Immature natural killer cell (primary cell): ENCODE data around the gene FUCA2. TPM values are rescaled to one million over a fixed set of nuclear protein-coding genes. Genes with fewer than 3 reads are reported as not detected.
"Not testable (repeated sequence)": the region's sequence is repeated elsewhere in the genome, so short reads cannot be mapped to it uniquely, and the experiment has no call there.

Experiments used
- DNase-seq, 3 donors: peaks; one replicate each; pipeline ENCODE4 v3.0.0; 2022; ENCODE audit warnings: mixed read lengths in 1 of 3
- H3K27ac Mint-ChIP-seq, 6 donors: one replicate each; pipeline ENCODE4 v1.8.0; 2020; ENCODE audit warnings: mixed read lengths in 6 of 6, mild to moderate bottlenecking in 5 of 6, inconsistent platforms in 4 of 6, moderate library complexity in 3 of 6
- H3K27me3 Mint-ChIP-seq, 3 donors: one replicate each; pipeline ENCODE4 v1.8.0; 2020 to 2021; ENCODE audit warnings: low read depth in 3 of 3, mild to moderate bottlenecking in 3 of 3, mixed read lengths in 3 of 3, moderate library complexity in 3 of 3, inconsistent platforms in 1 of 3
- H3K36me3 Mint-ChIP-seq, 3 donors: one replicate each; pipeline ENCODE4 v1.8.0; 2020; ENCODE audit warnings: mixed read lengths in 3 of 3, inconsistent platforms in 2 of 3, mild to moderate bottlenecking in 2 of 3
- H3K4me1 Mint-ChIP-seq, 2 donors: one replicate each; pipeline ENCODE4 v1.8.0; 2020; ENCODE audit warnings: inconsistent platforms in 2 of 2, mild to moderate bottlenecking in 2 of 2, mixed read lengths in 2 of 2, moderate library complexity in 1 of 2
- H3K4me3 Mint-ChIP-seq, 5 donors: one replicate each; pipeline ENCODE4 v1.8.0; 2020; ENCODE audit warnings: mild to moderate bottlenecking in 5 of 5, mixed read lengths in 5 of 5, inconsistent platforms in 3 of 5, moderate library complexity in 3 of 5
- H3K9me3 Mint-ChIP-seq, 6 donors: one replicate each; pipeline ENCODE4 v1.8.0; 2020; ENCODE audit warnings: mild to moderate bottlenecking in 6 of 6, mixed read lengths in 6 of 6, inconsistent platforms in 4 of 6, moderate library complexity in 3 of 6
- polyA plus RNA-seq, 3 donors: library from polyadenylated mRNA; unstranded; fragments of 300-500 nt; fragmentation: Illumina TruSeq; gene quantifications; one replicate each; pipeline ENCODE4 v1.2.3, GENCODE V29; 2021

FUCA2 gene
- polyA plus RNA-seq, 3 donors from 2014 or later = 31.9 to 51.2 (median 33.3) TPM

DNA sequence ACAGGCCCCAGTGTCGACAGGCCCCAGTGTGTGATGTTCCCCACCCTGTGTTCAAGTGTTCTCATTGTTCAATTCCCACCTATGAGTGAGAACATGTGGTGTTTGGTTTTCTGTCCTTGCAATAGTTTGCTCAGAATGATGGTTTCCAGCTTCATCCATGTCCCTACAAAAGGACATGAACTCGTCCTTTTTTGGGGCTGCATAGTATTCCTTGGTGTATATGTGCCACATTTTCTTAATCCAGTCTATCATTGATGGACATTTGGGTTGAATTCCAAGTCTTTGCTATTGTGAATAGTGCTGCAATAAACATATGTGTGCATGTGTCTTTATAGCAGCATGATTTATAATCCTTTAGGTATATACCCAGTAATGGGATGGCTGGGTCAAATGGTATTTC lies 42.7 kb downstream of the FUCA2 start:
- not testable (repeated sequence) for H3K4me3 Mint-ChIP-seq, H3K27ac Mint-ChIP-seq, H3K27me3 Mint-ChIP-seq, DNase-seq, H3K4me1 Mint-ChIP-seq, H3K9me3 Mint-ChIP-seq
- peaks cover 16 to 50% (median 24%) of the 10 kb centered on the region in 3 donors for H3K36me3 Mint-ChIP-seq

DNA sequence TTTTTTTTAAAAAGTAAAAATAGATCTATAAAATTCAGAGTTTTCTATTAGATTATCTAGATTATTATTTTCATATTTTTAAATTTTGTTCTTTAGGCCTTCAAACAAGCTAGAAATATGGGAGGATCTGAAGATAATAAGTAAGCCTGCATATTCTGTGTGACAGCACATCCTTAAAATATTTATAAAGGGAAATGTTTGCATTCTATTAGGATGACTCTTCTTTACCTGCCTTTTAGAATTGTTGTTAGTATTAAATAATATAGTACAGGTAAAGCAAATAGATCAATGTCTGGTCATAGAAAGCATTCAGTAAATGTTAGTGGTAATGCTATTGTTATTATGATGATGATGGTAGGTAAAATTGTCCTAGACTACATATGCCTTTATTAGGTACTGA lies 43.5 kb downstream of the FUCA2 start:
- Mint-ChIP-seq H3K27ac (no peak overlapping the region), H3K4me3 (no peak overlapping the region), H3K27me3 (no peaks in the 10 kb centered on the region), H3K9me3 (no peaks in the 10 kb centered on the region), H3K36me3 (peaks cover 11 to 47% (median 20%) of the 10 kb centered on the region in 3 donors), H3K4me1 (peaks cover 0 to 5% of the 10 kb centered on the region in 2 donors)
- no peak for DNase-seq

DNA sequence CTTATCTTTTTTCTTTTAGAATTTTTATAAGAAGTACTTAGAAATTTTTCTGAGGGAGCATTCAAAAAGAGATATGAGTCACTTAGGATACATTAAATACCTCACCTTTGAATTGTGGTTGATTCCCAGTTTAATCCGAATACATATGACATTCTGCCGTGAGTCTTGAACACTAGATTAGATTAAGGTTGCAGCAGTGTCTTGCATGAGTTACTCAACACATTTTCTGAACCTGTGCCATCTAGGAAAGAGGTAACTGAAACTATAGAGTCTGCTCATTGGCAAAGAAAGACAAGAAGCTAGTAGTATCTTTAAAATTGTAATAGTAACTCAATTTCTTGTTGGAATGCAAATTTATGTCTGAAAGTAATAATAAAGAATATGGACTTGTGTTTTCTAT lies 46.0 kb downstream of the FUCA2 start:
- Mint-ChIP-seq H3K9me3 (no peaks in the 10 kb centered on the region), H3K36me3 (peaks cover 12 to 36% (median 13%) of the 10 kb centered on the region in 3 donors), H3K27me3 (no peaks in the 10 kb centered on the region), H3K27ac (no peak overlapping the region), H3K4me3 (no peak overlapping the region), H3K4me1 (peaks cover 0 to 5% of the 10 kb centered on the region in 2 donors)
- no peak for DNase-seq

DNA sequence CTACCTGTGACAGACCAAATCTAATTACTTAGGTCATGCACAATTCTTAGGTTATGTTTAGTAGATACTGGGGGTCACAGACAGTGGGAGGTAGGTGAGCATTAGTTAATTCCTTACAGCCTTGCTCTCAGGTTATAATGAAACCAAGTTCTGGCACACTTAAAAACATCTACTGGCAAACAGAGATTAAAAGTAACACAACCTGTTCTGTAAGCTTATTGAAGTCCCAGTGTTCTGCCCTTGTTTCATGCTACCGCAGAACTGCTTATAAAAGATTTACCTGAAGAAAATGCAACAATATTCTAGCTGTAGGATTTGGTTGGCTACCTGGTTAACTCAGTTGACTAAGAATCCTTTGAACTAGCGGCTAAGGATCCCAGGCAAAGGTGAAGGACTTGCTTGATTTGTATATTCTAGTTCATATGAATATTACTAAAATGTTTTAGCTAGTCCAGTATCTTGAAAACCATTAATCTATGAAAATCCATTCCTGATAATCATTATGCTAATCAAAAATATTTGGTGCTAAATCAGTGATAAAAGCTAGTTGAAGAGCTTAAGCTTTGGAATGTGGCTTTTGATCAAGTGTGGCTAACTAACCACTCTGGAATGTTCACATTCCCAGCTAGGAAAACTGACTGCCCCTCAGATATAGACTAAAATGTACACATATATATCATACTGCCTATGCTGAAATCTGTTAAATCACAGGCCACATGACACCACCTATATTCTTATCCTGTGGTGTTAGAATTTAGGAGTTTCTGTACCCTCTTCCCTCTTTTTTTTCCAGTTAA lies 53.8 kb downstream of the FUCA2 start:
- DNase-seq = no peak
- H3K9me3 Mint-ChIP-seq = no peaks in the 10 kb centered on the region
- no peak overlapping the region for H3K4me3 Mint-ChIP-seq
- peaks cover 0 to 16% (median 9%) of the 10 kb centered on the region in 3 donors for H3K36me3 Mint-ChIP-seq
- H3K27ac Mint-ChIP-seq = no peak overlapping the region
- peaks cover 7 to 22% of the 10 kb centered on the region in 2 donors for H3K4me1 Mint-ChIP-seq
- peaks cover 0 to 1% (median 0%) of the 10 kb centered on the region in 3 donors for H3K27me3 Mint-ChIP-seq

DNA sequence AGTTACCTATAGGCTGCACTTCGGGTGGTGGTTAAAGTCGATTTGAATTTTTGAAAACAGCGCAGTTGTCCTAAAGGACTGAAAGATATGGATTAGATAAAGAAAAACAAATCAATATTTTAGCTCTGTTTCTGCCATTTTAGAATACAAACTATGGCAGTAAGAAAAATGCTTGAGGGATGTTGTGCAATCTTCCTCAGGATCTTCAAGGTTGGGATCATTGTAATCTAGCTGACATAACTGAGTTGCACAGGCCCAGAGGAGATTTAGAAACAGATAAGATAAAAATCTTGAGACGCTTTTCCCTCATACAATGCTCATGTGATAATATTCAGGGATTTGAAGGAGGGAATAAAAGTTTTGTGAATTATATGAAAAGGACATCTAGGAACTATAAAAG lies 60.0 kb downstream of the FUCA2 start:
- no peak for DNase-seq
- H3K36me3 Mint-ChIP-seq = no peaks in the 10 kb centered on the region
- H3K27ac Mint-ChIP-seq = peak overlapping the region; percentile 89 to 97 (median 95)
- H3K4me1 Mint-ChIP-seq = peaks cover 35 to 53% of the 10 kb centered on the region in 2 donors
- peaks cover 3 to 10% (median 6%) of the 10 kb centered on the region in 3 donors for H3K27me3 Mint-ChIP-seq
- no peaks in the 10 kb centered on the region for H3K9me3 Mint-ChIP-seq
- H3K4me3 Mint-ChIP-seq = peak overlapping the region; percentile 93 to 100 (median 98)

DNA sequence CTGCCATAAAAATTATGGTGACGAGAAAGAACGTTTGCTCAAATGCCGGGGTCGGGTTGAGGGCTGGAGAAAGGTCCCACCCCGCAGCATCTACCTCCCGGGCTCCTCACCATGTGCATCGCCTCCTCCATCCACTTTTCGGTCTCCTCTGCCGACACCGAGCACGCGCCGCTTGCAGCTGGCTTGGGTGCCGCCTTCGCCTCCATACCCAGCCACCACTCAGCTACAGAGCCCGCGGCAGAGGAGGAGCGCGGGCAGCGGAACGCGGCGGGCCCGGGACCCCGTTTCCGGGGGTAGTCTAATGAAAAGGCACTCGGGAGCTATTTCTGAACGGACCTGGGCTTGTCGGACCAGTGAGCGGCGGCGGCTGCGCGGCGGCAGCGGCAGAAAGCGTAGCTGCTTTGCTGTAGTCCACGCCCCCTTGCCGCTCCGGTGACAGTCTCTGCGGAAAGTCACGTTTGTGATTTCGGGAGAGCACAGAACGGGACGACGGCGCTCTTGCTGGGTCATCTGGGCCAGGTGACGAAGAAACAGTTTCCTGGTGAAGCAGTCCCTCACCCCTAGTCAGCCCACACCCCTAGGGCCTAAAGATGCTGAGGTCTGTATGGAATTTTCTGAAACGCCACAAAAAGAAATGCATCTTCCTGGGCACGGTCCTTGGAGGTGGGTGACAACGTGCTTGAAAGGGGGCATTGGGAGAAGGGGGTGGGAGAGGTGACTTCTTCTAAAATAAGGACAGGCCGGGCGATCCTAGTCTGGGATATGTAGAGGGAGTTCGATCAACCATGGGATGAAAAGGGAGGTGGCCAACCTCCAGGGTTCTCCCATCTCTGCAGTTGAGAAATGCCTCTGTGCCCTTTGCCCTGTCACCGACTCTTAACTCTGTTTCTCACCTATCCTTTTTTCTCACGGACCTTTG lies 60.8 kb downstream of the FUCA2 start, which contains the start of the genes ADAT2 and PEX3:
Gene ADAT2 (minus strand): TSS at position 243 of the 919 bp plus-strand sequence. CDS start 37 bp downstream, at position 206.
Gene PEX3 (plus strand): TSS at position 353 of the 919 bp plus-strand sequence. CDS start 238 bp downstream, at position 591.
- Mint-ChIP-seq H3K4me1 (peaks cover 35 to 52% of the 10 kb centered on the region in 2 donors), H3K4me3 (peak within 1 kb of the TSS; percentile 93 to 100 (median 98)), H3K27ac (peak within 1 kb of the TSS; percentile 89 to 97 (median 95)), H3K9me3 (no peaks in the 10 kb centered on the region), H3K36me3 (no peaks in the 10 kb centered on the region), H3K27me3 (peaks cover 3 to 10% (median 6%) of the 10 kb centered on the region in 3 donors)
- peak; percentile 91 to 93 (median 92) for DNase-seq

DNA sequence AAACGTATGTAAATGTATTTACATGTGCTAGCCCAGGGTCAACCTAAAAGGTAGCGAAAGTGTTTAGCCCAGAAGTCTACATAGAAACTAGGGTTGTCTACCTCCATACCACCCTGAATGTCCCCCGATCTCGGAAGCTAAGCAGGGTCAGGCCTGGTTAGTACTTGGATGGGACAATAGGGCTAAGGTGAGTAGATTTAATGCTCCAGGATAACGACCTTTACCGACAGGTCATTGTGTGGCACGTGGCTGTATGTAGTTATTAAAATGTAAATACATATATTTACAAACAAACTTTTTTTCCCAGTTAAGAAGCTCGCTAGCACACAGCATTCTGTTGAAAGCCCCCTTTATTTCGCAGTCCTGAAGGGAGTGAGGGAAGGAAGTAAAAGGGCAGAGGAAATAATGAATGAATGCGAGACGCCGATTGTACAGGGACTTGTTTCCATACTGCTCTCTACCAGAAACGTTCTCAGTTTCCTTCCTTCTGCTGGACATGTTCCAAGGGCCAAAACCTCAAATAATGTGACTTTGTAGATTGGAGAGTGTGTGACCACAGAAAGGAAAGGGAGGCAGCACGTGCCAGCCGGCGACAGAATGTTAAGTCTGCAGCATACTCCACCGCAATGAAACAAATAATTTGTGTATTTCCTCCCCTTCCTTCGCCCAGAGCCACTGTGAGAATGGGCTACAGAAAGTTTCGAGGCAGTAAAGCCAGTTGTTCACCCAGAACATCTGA lies 61.6 kb downstream of the FUCA2 start:
- no peaks in the 10 kb centered on the region for H3K36me3 Mint-ChIP-seq
- DNase-seq = peak; percentile 33 to 53 (median 41)
- H3K27me3 Mint-ChIP-seq = peaks cover 3 to 10% (median 6%) of the 10 kb centered on the region in 3 donors
- H3K4me1 Mint-ChIP-seq = peaks cover 35 to 51% of the 10 kb centered on the region in 2 donors
- H3K9me3 Mint-ChIP-seq = no peaks in the 10 kb centered on the region
- H3K27ac Mint-ChIP-seq = peak overlapping the region; percentile 89 to 97 (median 95)
- H3K4me3 Mint-ChIP-seq = peak overlapping the region; percentile 93 to 100 (median 98)

DNA sequence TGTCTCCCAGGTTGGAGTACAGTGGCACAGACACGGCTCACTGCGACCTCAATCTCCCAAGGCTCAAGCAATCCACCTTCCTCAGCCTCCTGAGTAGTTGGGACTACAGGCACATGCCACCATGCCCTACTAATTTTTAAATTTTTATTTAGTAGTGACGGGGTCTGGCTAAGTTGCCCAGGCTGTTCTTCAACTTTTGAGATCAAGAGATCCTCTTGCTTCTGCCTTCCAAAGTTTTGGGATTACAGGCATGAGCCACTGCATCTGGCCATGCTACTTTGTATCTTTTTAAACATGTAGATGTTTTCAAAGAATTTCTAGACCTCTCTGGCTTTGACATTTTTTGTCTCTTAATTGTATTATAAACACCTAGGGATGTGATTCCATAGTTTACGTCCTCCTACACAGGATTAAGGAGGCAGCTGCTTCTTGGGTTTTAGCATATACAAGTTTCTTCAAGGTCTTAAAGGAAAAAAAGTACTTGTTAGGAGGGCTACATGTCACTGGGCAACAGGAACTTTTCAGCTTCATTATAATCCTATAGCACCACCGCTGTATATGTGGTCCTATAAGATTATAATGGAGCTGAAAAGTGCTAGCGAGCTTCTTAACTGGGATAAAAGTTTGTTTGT lies 62.3 kb downstream of the FUCA2 start:
- H3K4me1 Mint-ChIP-seq = peaks cover 31 to 44% of the 10 kb centered on the region in 2 donors
- H3K9me3 Mint-ChIP-seq = no peaks in the 10 kb centered on the region
- no peaks in the 10 kb centered on the region for H3K36me3 Mint-ChIP-seq
- H3K27ac Mint-ChIP-seq = peak overlapping the region in 2 of 6 donors; percentile 89 to 94
- no peak for DNase-seq
- peaks cover 3 to 10% (median 6%) of the 10 kb centered on the region in 3 donors for H3K27me3 Mint-ChIP-seq
- peak overlapping the region; percentile 93 to 100 (median 98) for H3K4me3 Mint-ChIP-seq

DNA sequence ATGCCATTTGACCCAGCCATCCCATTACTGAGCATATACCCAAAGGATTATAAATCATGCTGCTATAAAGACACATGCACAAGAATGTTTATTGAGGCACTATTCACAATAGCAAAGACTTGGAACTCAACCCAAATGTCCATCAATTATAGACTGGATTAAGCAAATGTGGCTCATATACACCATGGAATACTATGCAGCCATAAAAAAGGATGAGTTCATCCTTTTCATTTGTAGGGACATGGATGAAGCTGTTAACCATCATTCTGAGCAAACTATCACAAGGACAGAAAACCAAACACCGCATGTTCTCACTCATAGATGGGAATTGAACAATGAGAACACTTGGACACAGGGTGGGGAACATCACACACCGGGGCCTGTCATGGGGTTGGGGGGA lies 63.7 kb downstream of the FUCA2 start:
- H3K36me3 Mint-ChIP-seq, H3K27ac Mint-ChIP-seq: not testable (repeated sequence)

More for the DNA sequence above, 63.7 kb downstream of the FUCA2 start:
- Mint-ChIP-seq H3K27me3 (peaks cover 3 to 10% (median 6%) of the 10 kb centered on the region in 3 donors), H3K4me1 (peaks cover 29 to 38% of the 10 kb centered on the region in 2 donors)
- not testable (repeated sequence) for H3K9me3 Mint-ChIP-seq, H3K4me3 Mint-ChIP-seq, DNase-seq

Other genes with a start within 250 kb of the FUCA2 start
- gene ADAT2, start 61.0 kb downstream of the FUCA2 start, polyA plus RNA-seq = 1 to 10 TPM in 1 of 3 donors, under 1 TPM in 1, not detected in 1; 0.66 to 1.2 TPM
- 10 to 100 TPM; 12.5 to 16.6 (median 14.2) TPM for gene PEX3, start 60.9 kb downstream of the FUCA2 start, polyA plus RNA-seq
- gene PHACTR2, start 166.2 kb upstream of the FUCA2 start, polyA plus RNA-seq = 10 to 100 TPM in 1 of 3 donors, 1 to 10 TPM in 2; 3.5 to 16.5 (median 9.4) TPM